Muscle layer of colon (tissue), 2 donors: ENCODE measurements around the gene SLC35F5.

ENCODE experiments used
- H3K27ac ChIP-seq: one replicate; pipeline ENCODE4 v1.7.0; 2013; ENCODE audit warnings: low read depth, mild to moderate bottlenecking, low read length, moderate library complexity
- H3K27me3 ChIP-seq, 2 donors: one replicate each; pipeline ENCODE4 v1.7.0; 2013; ENCODE audit warnings: low read length in 2 of 2, mild to moderate bottlenecking in 2 of 2; ENCODE audit not compliant: insufficient read depth in 2 of 2, control insufficient read depth in 1 of 2
- H3K36me3 ChIP-seq: one replicate; pipeline ENCODE4 v1.7.0; 2013; ENCODE audit warnings: mild to moderate bottlenecking, low read length; ENCODE audit not compliant: insufficient read depth
- H3K4me1 ChIP-seq: one replicate; pipeline ENCODE4 v1.7.0; 2013; ENCODE audit warnings: mild to moderate bottlenecking, low read length; ENCODE audit not compliant: insufficient read depth
- H3K4me3 ChIP-seq, 2 donors: one replicate each; pipeline ENCODE4 v1.7.0; 2013; ENCODE audit warnings: low read length in 2 of 2, low read depth in 1 of 2, mild to moderate bottlenecking in 1 of 2, moderate library complexity in 1 of 2
- H3K9ac ChIP-seq: one replicate; pipeline ENCODE4 v1.7.0; 2013; ENCODE audit warnings: low read length
- H3K9me3 ChIP-seq: one replicate; pipeline ENCODE4 v1.7.0; 2013; ENCODE audit warnings: mild to moderate bottlenecking, low read length
- donor health status: abdominal sarcoma.
- donor health status: Adenocarcinoma of cecum.

SLC35F5 gene

DNA sequence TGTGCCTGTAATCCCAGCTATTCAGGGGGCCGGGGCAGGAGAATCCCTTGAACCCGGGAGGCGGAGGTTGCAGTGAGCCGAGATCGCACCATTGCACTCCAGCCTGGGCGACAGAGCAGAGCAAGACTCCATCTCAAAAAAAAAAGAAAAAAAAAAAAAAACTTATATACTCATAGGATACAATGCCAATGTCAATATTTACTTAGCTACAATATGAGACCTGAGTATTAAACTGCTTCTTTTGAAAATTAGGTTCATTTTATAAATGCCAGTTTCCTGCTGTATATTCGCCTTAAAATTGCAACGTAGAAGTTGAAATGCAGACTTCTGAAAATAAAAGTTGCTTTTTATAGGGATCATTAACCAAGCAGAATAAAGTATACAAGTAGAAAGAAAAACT is 2.3 kb downstream of the SLC35F5 start:
- Histone ChIP-seq H3K9me3 (no peaks in the 10 kb centered on the region), H3K4me1 (peaks cover 18% of the 10 kb centered on the region), H3K9ac (no peak overlapping the region), H3K27ac (no peak overlapping the region), H3K4me3 (no peak overlapping the region), H3K36me3 (peaks cover 6% of the 10 kb centered on the region), H3K27me3 (no peaks in the 10 kb centered on the region)

- Histone ChIP-seq H3K9me3 (no peaks in the 10 kb centered on the region), H3K27me3 (no peaks in the 10 kb centered on the region), H3K9ac (no peak overlapping the region), H3K36me3 (peaks cover 22% of the 10 kb centered on the region), H3K4me1 (peaks cover 12% of the 10 kb centered on the region), H3K4me3 (no peak overlapping the region), H3K27ac (no peak overlapping the region)
Observed at GRCh38 chr2:113750385-113750784, 6.1 kb downstream of the SLC35F5 start.

GRCh38 chr2:113741091-113741490 is 15.4 kb downstream of the SLC35F5 start:
- Histone ChIP-seq H3K36me3 (peaks cover 52% of the 10 kb centered on the region), H3K27ac (no peak overlapping the region), H3K4me3 (no peak overlapping the region), H3K9me3 (no peaks in the 10 kb centered on the region), H3K27me3 (no peaks in the 10 kb centered on the region), H3K9ac (no peak overlapping the region), H3K4me1 (no peaks in the 10 kb centered on the region)

- H3K9ac ChIP-seq, result no peak overlapping the region
- no peaks in the 10 kb centered on the region for H3K4me1 ChIP-seq
- H3K9me3 ChIP-seq, result no peaks in the 10 kb centered on the region
- H3K4me3 ChIP-seq, result no peak overlapping the region
- no peak overlapping the region for H3K27ac ChIP-seq
- no peaks in the 10 kb centered on the region for H3K27me3 ChIP-seq
- H3K36me3 ChIP-seq, result peaks cover 45% of the 10 kb centered on the region
Observed at GRCh38 chr2:113739849-113740248, 16.6 kb downstream of the SLC35F5 start.

DNA sequence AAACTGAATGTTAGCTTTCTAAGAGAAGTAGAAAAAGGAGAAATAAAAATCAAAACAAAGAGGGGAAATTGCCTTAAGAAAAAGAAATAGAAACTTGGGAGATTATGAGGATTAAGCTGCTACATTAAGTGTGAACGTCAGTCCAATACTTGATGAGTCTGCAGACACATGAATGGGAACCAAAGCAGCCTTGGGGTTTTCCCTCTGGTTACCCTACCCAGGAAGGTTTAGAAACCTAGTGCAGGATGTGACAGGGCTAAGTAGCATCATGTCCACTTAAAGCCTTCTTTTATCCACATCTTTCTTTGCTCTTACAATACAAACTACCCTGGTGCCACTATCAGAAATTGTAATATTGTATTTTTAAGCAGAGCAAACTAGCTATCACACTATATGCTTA is 22.3 kb downstream of the SLC35F5 start:
- Histone ChIP-seq H3K27me3 (no peaks in the 10 kb centered on the region), H3K9ac (no peak overlapping the region), H3K36me3 (peaks cover 31% of the 10 kb centered on the region), H3K4me3 (no peak overlapping the region), H3K4me1 (no peaks in the 10 kb centered on the region), H3K27ac (no peak overlapping the region), H3K9me3 (no peaks in the 10 kb centered on the region)

- H3K9me3 ChIP-seq, result no peaks in the 10 kb centered on the region
- peaks cover 16% of the 10 kb centered on the region for H3K36me3 ChIP-seq
- no peak overlapping the region for H3K9ac ChIP-seq
- H3K27ac ChIP-seq, result no peak overlapping the region
- H3K4me3 ChIP-seq, result no peak overlapping the region
- no peaks in the 10 kb centered on the region for H3K4me1 ChIP-seq
- H3K27me3 ChIP-seq, result no peaks in the 10 kb centered on the region
Observed at GRCh38 chr2:113724010-113724409, 32.4 kb downstream of the SLC35F5 start.

- Histone ChIP-seq H3K4me3 (no peak overlapping the region), H3K9ac (no peak overlapping the region), H3K4me1 (no peaks in the 10 kb centered on the region), H3K27me3 (no peaks in the 10 kb centered on the region), H3K36me3 (peaks cover 14% of the 10 kb centered on the region), H3K27ac (no peak overlapping the region), H3K9me3 (no peaks in the 10 kb centered on the region)
Observed at GRCh38 chr2:113723411-113723810, 33.0 kb downstream of the SLC35F5 start.

DNA sequence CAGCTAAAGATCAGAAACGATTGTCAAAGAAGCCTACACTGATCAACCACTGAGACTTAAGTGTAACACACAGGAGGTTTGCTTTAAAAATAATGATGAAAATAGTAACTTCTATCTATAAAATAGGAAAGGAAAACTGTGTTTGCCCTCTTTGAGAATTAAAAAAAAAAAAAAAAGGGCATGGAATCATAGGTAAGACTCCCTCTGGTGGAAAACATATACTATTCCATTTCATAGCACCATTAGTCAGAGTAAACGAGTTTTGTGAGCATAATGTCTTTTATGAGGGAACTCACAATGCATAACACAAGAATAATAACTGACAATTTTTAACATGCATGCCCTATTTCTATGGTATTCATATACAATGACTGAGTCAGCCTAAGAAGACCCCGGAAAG is 36.3 kb downstream of the SLC35F5 start:
- Histone ChIP-seq H3K27me3 (no peaks in the 10 kb centered on the region), H3K36me3 (peaks cover 15% of the 10 kb centered on the region), H3K9ac (no peak overlapping the region), H3K27ac (no peak overlapping the region), H3K9me3 (no peaks in the 10 kb centered on the region), H3K4me3 (no peak overlapping the region), H3K4me1 (no peaks in the 10 kb centered on the region)

GRCh38 chr2:113716291-113716690 is 40.2 kb downstream of the SLC35F5 start:
- Histone ChIP-seq H3K9ac (no peak overlapping the region), H3K27me3 (no peaks in the 10 kb centered on the region), H3K9me3 (no peaks in the 10 kb centered on the region), H3K4me1 (no peaks in the 10 kb centered on the region), H3K4me3 (no peak overlapping the region), H3K36me3 (peaks cover 23% of the 10 kb centered on the region), H3K27ac (no peak overlapping the region)

GRCh38 chr2:113712941-113713340 is 43.5 kb downstream of the SLC35F5 start:
- H3K27me3 ChIP-seq, result no peaks in the 10 kb centered on the region
- H3K36me3 ChIP-seq, result peaks cover 23% of the 10 kb centered on the region
- no peak overlapping the region for H3K9ac ChIP-seq
- H3K9me3 ChIP-seq, result no peaks in the 10 kb centered on the region
- H3K4me3 ChIP-seq, result no peak overlapping the region
- H3K27ac ChIP-seq, result no peak overlapping the region
- H3K4me1 ChIP-seq, result no peaks in the 10 kb centered on the region

DNA sequence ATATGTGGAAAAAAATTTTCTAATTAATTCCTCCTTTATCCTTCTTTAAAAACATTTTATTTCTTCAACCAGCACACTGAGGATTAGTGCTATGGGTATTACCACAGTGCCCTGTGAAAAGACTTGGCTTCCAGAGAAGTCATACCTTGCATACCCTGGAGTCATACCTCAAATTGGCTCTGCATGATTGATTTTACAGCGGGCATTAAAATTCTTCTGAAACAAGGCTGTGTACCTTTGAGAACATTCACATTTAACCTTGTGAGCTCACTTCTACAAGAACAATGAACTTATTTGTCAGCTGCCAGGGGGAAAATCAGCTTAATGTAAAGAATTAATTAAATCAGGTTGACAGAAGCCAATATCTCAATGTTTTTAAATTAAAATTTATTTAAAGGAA is 44.6 kb downstream of the SLC35F5 start:
- H3K27me3 ChIP-seq, result no peaks in the 10 kb centered on the region
- no peaks in the 10 kb centered on the region for H3K9me3 ChIP-seq
- H3K36me3 ChIP-seq, result peaks cover 23% of the 10 kb centered on the region
- no peak overlapping the region for H3K9ac ChIP-seq
- H3K4me3 ChIP-seq, result no peak overlapping the region
- H3K27ac ChIP-seq, result no peak overlapping the region
- no peaks in the 10 kb centered on the region for H3K4me1 ChIP-seq

DNA sequence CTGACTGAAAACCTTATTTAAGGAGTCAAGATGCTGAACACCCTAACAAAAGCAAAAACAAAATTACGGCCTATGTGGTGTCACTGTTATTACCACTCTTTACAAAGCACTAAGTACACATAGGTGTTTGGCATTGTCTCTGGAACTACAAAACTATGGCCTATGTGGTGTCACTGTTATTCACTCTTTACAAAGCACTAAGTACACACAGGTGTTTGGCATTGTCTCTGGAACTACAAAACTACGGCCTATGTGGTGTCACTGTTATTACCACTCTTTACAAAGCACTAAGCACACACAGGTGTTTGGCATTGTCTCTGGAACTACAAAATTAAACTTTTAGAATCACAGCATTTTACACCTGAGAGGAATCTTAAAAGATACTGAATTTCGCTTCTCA is 47.4 kb downstream of the SLC35F5 start:
- Histone ChIP-seq H3K27ac (no peak overlapping the region), H3K4me3 (no peak overlapping the region), H3K9ac (no peak overlapping the region), H3K27me3 (no peaks in the 10 kb centered on the region), H3K36me3 (peaks cover 8% of the 10 kb centered on the region), H3K9me3 (no peaks in the 10 kb centered on the region), H3K4me1 (no peaks in the 10 kb centered on the region)
